Measurements from ENCODE around the gene SH2D1B. TPM values are rescaled to one million over a fixed set of nuclear protein-coding genes. Genes with fewer than 3 reads are reported as not detected.
"Not testable (repeated sequence)": the region's sequence is repeated elsewhere in the genome, so short reads cannot be mapped to it uniquely, and the experiment has no call there.

The SH2D1B gene
- total RNA-seq, 1 donor from 2014 or later = 0.10 TPM

DNA sequence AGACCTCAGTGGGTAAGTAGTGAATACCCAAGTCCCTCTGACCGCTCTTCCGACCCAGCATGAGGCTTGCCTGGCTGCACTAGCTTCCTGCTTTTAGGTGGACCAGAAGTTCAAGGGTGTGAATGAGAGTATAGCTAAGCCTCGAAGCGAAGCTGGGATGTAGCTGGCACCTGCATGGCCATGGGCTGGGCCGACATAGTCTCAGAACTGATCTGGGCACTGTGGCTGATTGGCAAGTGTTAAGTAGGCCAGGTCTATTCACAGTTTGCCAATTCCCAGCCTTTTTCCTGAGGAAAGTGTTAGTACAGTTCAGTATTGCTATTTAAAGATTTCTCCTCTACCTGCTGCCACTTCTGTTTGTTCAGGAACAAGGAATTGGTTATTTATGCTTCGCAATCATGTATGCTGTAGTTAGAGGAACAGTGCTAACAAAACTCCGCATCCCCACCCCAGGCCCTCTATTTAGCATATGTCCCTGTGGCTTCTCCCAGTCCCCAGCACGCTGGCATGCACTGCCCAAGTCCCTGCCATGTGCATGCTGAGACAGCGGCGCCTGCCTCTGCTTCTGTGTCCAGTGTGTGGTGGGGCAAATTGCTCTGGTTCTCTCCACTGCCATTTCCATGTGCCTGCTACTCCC, 51.6 kb downstream of the SH2D1B start:
- H3K4me1 Mint-ChIP-seq (ENCODE audit: low read depth) = no peaks in the 10 kb centered on the region
- H3K4me3 Mint-ChIP-seq = no peak overlapping the region
- H3K27ac Mint-ChIP-seq = no peak overlapping the region
- peaks cover 5% of the 10 kb centered on the region for H3K27me3 Mint-ChIP-seq (ENCODE audit: insufficient read depth)
- intact Hi-C loops (cut with micrococcal nuclease) = no loop called here
- no peak for DNase-seq (ENCODE audit: low spot score)
- no peaks in the 10 kb centered on the region for H3K36me3 Mint-ChIP-seq (ENCODE audit: low read depth)
- no peaks in the 10 kb centered on the region for H3K9me3 Mint-ChIP-seq

DNA sequence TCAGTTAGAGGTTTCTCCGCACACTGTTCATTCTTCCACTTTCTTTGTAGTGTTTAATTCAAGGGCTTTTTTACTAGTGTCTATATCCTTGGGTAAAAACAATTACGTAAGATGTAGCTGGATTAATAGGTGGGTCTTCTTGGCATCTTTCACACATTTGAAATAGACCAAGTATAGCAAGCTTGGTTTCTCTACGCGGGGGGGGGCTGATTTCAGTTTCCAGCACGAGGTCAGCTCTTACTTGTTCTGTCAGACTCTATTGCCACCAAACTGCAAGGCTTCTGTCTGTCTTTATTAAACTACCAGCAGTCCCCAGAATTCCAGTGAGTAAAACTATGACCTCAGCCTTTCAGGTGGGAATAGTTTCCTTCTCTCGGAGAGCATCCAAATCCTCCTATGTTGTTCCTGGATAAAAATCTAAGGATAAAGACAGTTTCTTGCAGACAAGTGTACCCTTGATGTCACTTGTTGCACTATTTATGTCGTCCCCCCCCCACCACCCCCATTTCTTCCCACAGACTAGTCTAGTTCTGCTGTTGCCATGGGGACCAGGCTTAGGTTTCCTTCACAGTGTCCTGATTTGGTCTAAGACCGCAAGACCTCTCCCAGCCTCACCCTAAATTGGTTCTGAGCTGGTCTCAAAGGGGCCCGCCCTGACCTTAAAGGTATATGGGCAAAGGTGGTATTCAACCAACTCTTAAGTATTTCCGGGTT, 52.3 kb downstream of the SH2D1B start:
- Mint-ChIP-seq H3K9me3 (no peaks in the 10 kb centered on the region), H3K27ac (no peak overlapping the region), H3K4me1 (ENCODE audit: low read depth) (no peaks in the 10 kb centered on the region), H3K27me3 (ENCODE audit: insufficient read depth) (peaks cover 5% of the 10 kb centered on the region), H3K4me3 (no peak overlapping the region), H3K36me3 (ENCODE audit: low read depth) (no peaks in the 10 kb centered on the region)
- intact Hi-C loops (cut with micrococcal nuclease) = loop anchor here (5.0 kb wide), 1 partner anchor 488 kb away; no protein-coding TSS in a partner anchor
- no peak for DNase-seq (ENCODE audit: low spot score)

DNA sequence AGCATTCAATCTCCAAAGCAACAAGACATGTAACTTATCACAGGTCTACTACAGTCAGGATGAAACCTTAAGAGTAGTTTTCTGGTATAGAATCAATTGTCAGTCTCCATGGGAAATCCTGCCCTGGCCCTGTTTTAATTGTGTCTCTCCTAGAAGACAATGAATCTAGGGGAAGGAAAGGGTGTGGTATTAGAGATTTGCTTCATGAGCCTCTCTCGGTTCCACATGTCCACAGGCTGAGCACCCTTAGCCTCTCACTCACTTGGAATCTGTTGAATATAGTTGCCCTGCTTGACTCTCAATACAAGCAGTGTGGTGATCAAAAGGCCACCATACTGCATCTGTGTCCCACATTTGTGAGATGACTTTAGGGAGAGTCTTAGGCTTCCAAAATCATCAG, 53.0 kb downstream of the SH2D1B start:
- H3K27me3 Mint-ChIP-seq (ENCODE audit: insufficient read depth) = peaks cover 5% of the 10 kb centered on the region
- H3K4me1 Mint-ChIP-seq (ENCODE audit: low read depth) = no peaks in the 10 kb centered on the region
- H3K27ac Mint-ChIP-seq = no peak overlapping the region
- intact Hi-C loops (cut with micrococcal nuclease) = loop anchor here (5.0 kb wide), 1 partner anchor 488 kb away; no protein-coding TSS in a partner anchor
- DNase-seq (ENCODE audit: low spot score) = no peak
- no peaks in the 10 kb centered on the region for H3K9me3 Mint-ChIP-seq
- no peak overlapping the region for H3K4me3 Mint-ChIP-seq
- no peaks in the 10 kb centered on the region for H3K36me3 Mint-ChIP-seq (ENCODE audit: low read depth)

DNA sequence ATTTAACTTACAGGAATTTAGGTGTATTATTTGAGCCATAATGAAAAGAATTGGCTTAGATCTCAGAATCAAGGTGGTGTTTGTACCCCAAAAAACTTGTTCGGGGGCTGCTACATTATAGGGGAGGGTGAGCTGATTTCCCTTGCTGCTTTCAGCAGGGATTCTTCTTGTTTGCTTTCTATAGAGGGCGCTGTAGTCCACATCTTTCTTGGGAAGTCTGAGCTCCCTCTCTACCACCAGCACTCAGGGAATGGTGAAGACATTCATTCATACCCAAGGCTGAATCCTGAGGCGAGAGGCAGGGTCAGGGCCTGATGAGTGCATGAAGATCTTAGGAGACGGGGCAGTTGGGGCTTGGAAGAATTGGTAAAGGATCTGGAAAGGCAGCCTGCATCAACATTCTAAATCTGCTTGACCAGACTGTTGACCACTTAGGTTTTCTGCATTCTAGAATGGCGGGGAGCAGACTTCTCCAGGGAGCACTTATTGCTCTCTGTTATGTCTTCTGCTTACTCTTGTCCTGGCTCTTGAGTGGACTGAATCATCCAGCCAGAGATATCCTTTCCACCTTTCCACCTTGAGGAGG, 54.2 kb downstream of the SH2D1B start:
- Mint-ChIP-seq H3K27ac (no peak overlapping the region), H3K4me3 (no peak overlapping the region), H3K36me3 (ENCODE audit: low read depth) (no peaks in the 10 kb centered on the region), H3K9me3 (no peaks in the 10 kb centered on the region), H3K27me3 (ENCODE audit: insufficient read depth) (peaks cover 9% of the 10 kb centered on the region), H3K4me1 (ENCODE audit: low read depth) (no peaks in the 10 kb centered on the region)
- no peak for DNase-seq (ENCODE audit: low spot score)
- intact Hi-C loops (cut with micrococcal nuclease) = loop anchor here (5.0 kb wide), 1 partner anchor 490 kb away; no protein-coding TSS in a partner anchor

DNA sequence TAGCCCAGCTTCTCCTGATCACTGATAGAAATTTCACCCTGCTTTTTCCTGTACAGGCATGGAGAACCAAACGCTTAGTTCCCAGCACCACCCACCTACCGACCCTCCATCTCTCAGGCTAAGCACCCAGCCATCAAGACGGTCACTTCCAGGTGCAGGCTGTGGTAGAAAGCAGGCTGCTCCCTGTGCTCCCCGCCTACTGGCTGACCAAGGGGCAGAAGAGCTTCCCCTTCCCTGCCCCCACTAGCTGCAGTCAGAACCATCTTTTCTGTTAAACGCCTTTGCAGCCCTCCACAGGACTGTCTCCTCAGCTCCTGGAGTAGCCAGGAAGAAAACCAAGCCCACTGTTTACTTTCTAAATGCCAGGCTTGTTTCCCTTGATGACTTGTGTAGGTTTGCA, 58.2 kb downstream of the SH2D1B start:
- H3K27me3 Mint-ChIP-seq (ENCODE audit: insufficient read depth) = peaks cover 9% of the 10 kb centered on the region
- H3K4me3 Mint-ChIP-seq = no peak overlapping the region
- DNase-seq (ENCODE audit: low spot score) = no peak
- intact Hi-C loops (cut with micrococcal nuclease) = no loop called here
- no peaks in the 10 kb centered on the region for H3K9me3 Mint-ChIP-seq
- H3K4me1 Mint-ChIP-seq (ENCODE audit: low read depth) = no peaks in the 10 kb centered on the region
- H3K36me3 Mint-ChIP-seq (ENCODE audit: low read depth) = no peaks in the 10 kb centered on the region
- H3K27ac Mint-ChIP-seq = no peak overlapping the region

DNA sequence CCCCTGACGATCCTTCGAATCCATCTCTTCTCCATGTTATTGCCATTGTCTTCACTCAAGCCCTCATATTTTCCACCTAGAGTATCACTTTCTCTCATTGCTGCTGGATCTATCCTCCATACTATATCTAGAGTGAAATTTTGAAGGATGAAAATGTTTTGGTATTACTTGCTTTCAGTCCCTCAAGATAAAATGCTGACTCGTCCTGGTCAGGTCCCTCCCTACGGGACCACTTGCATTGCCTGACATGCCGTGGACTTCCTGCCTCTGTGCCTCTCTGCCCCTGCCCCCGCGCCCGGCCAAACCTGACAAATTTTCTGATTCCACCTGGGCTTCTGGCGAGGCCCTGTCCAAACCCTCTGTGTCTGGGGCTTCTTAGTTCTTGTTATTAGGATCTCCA, 58.9 kb downstream of the SH2D1B start:
- Mint-ChIP-seq H3K27ac (no peak overlapping the region), H3K36me3 (ENCODE audit: low read depth) (no peaks in the 10 kb centered on the region), H3K4me3 (no peak overlapping the region), H3K9me3 (no peaks in the 10 kb centered on the region), H3K27me3 (ENCODE audit: insufficient read depth) (peaks cover 8% of the 10 kb centered on the region), H3K4me1 (ENCODE audit: low read depth) (no peaks in the 10 kb centered on the region)
- no peak for DNase-seq (ENCODE audit: low spot score)
- intact Hi-C loops (cut with micrococcal nuclease) = no loop called here

DNA sequence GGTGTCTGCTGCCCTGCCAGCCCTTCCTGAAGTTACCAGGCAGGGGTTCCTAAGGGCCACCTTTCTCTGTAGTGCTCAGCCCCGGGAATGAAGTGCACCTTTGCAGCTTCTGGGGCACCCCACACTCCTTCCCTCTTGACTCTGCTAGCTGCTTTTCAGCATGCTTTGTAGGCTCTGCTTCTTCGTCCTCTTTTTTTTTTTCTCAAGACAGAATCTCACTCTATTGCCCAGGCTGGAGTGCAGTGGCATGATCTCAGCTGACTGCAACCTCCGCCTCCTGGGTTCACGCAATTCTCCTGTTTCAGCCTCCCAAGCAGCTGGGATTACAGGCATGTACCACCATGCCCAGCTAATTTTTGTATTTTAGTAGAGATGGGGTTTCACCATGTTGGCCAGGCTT, 60.1 kb downstream of the SH2D1B start:
- H3K9me3 Mint-ChIP-seq; H3K36me3 Mint-ChIP-seq (ENCODE audit: low read depth); H3K4me3 Mint-ChIP-seq; DNase-seq (ENCODE audit: low spot score); intact Hi-C loops (cut with micrococcal nuclease); H3K27ac Mint-ChIP-seq; H3K27me3 Mint-ChIP-seq (ENCODE audit: insufficient read depth); H3K4me1 Mint-ChIP-seq (ENCODE audit: low read depth): not testable (repeated sequence)

DNA sequence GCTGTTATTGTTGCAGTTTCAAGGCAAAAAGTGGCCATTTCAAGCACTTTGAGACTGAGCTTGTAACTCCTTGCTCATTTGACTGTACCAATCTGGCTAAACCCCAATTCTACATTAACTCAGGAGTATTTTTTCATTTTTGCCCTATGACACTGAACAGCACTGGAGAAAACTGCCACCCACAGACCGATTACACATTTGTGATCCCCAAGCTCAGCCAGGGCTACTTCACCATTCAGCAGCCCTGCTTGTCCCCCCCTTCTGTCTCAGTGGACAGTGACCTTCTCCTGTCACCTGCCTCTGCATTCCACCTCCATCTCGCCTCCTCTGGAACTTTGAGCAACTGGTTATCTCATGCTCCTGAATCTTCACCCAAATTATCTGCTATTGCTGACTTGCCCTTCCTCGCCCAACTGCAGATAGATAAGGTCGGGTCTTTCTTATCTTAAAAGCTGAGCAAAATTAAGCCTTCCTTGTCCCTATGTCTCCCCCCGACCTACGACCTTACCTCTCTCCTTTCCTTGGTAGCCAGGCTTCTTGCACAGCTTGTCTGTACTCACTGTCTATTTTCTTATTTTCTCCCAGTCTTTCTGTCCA, 60.6 kb downstream of the SH2D1B start:
- H3K4me3 Mint-ChIP-seq = no peak overlapping the region
- no peaks in the 10 kb centered on the region for H3K9me3 Mint-ChIP-seq
- no peaks in the 10 kb centered on the region for H3K4me1 Mint-ChIP-seq (ENCODE audit: low read depth)
- no peaks in the 10 kb centered on the region for H3K36me3 Mint-ChIP-seq (ENCODE audit: low read depth)
- H3K27me3 Mint-ChIP-seq (ENCODE audit: insufficient read depth) = peaks cover 8% of the 10 kb centered on the region
- DNase-seq (ENCODE audit: low spot score) = no peak
- no peak overlapping the region for H3K27ac Mint-ChIP-seq
- intact Hi-C loops (cut with micrococcal nuclease) = no loop called here

DNA sequence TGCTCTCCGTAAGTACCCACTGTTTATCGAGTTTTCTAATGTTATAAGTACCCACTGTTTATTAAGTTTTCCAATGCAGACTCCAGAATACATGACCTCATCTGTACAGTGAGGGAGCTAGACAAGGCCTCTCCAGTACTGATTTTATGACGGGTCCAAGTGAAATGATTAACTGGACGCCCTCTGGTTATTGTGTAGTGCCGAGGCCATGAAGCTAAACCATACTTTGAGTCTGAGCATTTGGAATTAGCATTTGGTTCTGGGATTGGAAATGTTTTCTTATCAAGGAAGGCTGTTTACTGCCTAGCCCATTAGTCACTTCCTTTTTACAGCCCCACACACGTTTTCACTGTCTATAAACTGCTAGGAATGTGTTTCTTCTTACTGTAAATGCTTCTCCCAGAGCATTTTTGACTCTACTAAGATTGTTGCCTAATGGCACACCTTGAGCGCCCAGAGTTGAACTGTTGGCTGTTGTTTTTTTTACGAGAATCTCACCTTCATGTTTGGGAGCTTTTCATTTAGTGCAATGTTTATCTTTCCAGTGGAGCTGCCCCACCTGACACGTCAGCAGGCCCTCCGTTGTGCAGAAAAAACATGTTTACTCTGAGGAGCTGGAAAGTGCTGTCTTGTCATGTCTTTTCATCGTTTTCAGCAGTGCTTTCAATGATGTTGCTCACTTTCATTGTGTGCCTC, 62.2 kb downstream of the SH2D1B start:
- no peak for DNase-seq (ENCODE audit: low spot score)
- peaks cover 8% of the 10 kb centered on the region for H3K27me3 Mint-ChIP-seq (ENCODE audit: insufficient read depth)
- no peaks in the 10 kb centered on the region for H3K4me1 Mint-ChIP-seq (ENCODE audit: low read depth)
- no peaks in the 10 kb centered on the region for H3K36me3 Mint-ChIP-seq (ENCODE audit: low read depth)
- H3K4me3 Mint-ChIP-seq = no peak overlapping the region
- H3K9me3 Mint-ChIP-seq = no peaks in the 10 kb centered on the region
- intact Hi-C loops (cut with micrococcal nuclease) = no loop called here
- H3K27ac Mint-ChIP-seq = no peak overlapping the region

DNA sequence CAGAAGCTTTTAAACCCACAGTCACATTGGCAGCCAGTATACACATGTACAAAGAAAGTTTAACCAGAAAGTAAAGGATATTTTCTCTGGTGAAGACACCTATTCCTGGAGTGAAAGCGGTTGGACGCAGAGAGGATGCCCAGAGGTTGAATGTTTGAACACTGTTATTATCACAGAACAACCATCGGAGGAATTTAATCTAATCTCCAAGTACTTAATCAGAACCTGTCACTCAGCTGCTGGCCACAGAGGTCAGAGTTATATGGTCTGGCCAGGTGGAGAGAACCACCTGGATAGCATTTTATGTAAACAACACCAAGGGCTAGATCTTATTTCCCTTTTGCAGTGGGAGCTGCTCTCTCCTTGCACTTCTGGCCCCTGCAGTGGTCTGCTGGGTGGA, 64.7 kb downstream of the SH2D1B start:
- no peaks in the 10 kb centered on the region for H3K4me1 Mint-ChIP-seq (ENCODE audit: low read depth)
- no peaks in the 10 kb centered on the region for H3K9me3 Mint-ChIP-seq
- intact Hi-C loops (cut with micrococcal nuclease) = no loop called here
- DNase-seq (ENCODE audit: low spot score) = no peak
- H3K4me3 Mint-ChIP-seq = no peak overlapping the region
- H3K27ac Mint-ChIP-seq = no peak overlapping the region
- H3K27me3 Mint-ChIP-seq (ENCODE audit: insufficient read depth) = peaks cover 7% of the 10 kb centered on the region
- H3K36me3 Mint-ChIP-seq (ENCODE audit: low read depth) = no peaks in the 10 kb centered on the region

Measured in activated T-helper 1 cell treated with anti-CD3 and anti-CD28 coated beads, Interleukin-12 subunit alpha, Interleukin-12 subunit beta, Interleukin-2, Interleukin-4 antibody, amounts not matched to agents 30 ng/mL and 10 ng/mL and 1 ng/mL, durations not matched to agents 14 hours and 24 hours and 36 hours (primary cell).